Naive B cell (primary cell): Measurements from ENCODE around the gene ACTL6B. TPM values are rescaled to one million over a fixed set of nuclear protein-coding genes. Genes with fewer than 3 reads are reported as not detected.

Experiments used
- ATAC-seq, 2 donors: fragments of 150-1000 bp; cut with Tn5 transposase; 2 replicates each; pipeline ENCODE4 v1.10.0; 2021; ENCODE audit warnings: low read depth in 2 of 2, mild to moderate bottlenecking in 2 of 2, moderate library complexity in 2 of 2
- DNase-seq: peaks from one replicate; pipeline ENCODE4 v3.0.0; 2022
- H3K27ac Mint-ChIP-seq, 6 donors: one replicate each; pipeline ENCODE4 v1.8.0; 2020 to 2022; ENCODE audit warnings: mild to moderate bottlenecking in 6 of 6, mixed read lengths in 6 of 6, moderate library complexity in 5 of 6, inconsistent platforms in 2 of 6
- H3K27me3 Mint-ChIP-seq, 3 donors: one replicate each; pipeline ENCODE4 v1.8.0; 2021 to 2022; ENCODE audit warnings: mixed read lengths in 3 of 3, mild to moderate bottlenecking in 1 of 3
- H3K36me3 Mint-ChIP-seq, 2 donors: one replicate each; pipeline ENCODE4 v1.8.0; 2020 to 2022; ENCODE audit warnings: mixed read lengths in 2 of 2, inconsistent platforms in 1 of 2, mild to moderate bottlenecking in 1 of 2
- H3K4me1 Mint-ChIP-seq, 3 donors: one replicate each; pipeline ENCODE4 v1.8.0; 2020 to 2022; ENCODE audit warnings: mixed read lengths in 3 of 3, inconsistent platforms in 1 of 3, mild to moderate bottlenecking in 1 of 3, moderate library complexity in 1 of 3
- H3K4me3 Mint-ChIP-seq, 8 donors: one replicate each; pipeline ENCODE4 v1.8.0; 2020 to 2022; ENCODE audit warnings: mild to moderate bottlenecking in 8 of 8, mixed read lengths in 8 of 8, moderate library complexity in 8 of 8, inconsistent platforms in 2 of 8
- H3K9me3 Mint-ChIP-seq, 7 donors: one replicate each; pipeline ENCODE4 v1.8.0; 2020 to 2022; ENCODE audit warnings: mixed read lengths in 7 of 7, mild to moderate bottlenecking in 5 of 7, inconsistent platforms in 2 of 7, moderate library complexity in 1 of 7
- polyA plus RNA-seq, 6 donors: library from polyadenylated mRNA; unstranded; fragments of 300-500 nt; fragmentation: Illumina TruSeq; gene quantifications; one replicate each; pipeline ENCODE4 v1.2.3, GENCODE V29; 2021; ENCODE audit warnings: low read depth in 6 of 6

The ACTL6B gene
- polyA plus RNA-seq, 6 donors from 2014 or later: not detected

- DNase-seq (no peak), ATAC-seq (no peak)
- Mint-ChIP-seq H3K4me3 (no peak overlapping the region), H3K27ac (no peak overlapping the region), H3K4me1 (peaks cover 34 to 40% (median 37%) of the 10 kb centered on the region in 3 donors), H3K9me3 (peaks cover 0 to 2% (median 0%) of the 10 kb centered on the region in 7 donors), H3K27me3 (no peaks in the 10 kb centered on the region), H3K36me3 (no peaks in the 10 kb centered on the region)
These were observed 31.6 kb upstream of the ACTL6B start for GRCh38 chr7:100687751-100688300.

GRCh38 chr7:100687261-100687660 is 31.0 kb upstream of the ACTL6B start:
- ATAC-seq (no peak), DNase-seq (no peak)
- Mint-ChIP-seq H3K4me1 (peaks cover 28 to 35% (median 31%) of the 10 kb centered on the region in 3 donors), H3K36me3 (no peaks in the 10 kb centered on the region), H3K27me3 (no peaks in the 10 kb centered on the region), H3K27ac (peak overlapping the region in 1 of 6 donors; percentile 42), H3K9me3 (peaks cover 0 to 2% (median 0%) of the 10 kb centered on the region in 7 donors), H3K4me3 (no peak overlapping the region)

GRCh38 chr7:100686822-100687211 is 30.6 kb upstream of the ACTL6B start:
- no peak for ATAC-seq

GRCh38 chr7:100686201-100686821 is 30.1 kb upstream of the ACTL6B start:
- DNase-seq (no peak), ATAC-seq (no peak)
- no peaks in the 10 kb centered on the region for H3K36me3 Mint-ChIP-seq
- H3K9me3 Mint-ChIP-seq: peaks cover 0 to 2% (median 0%) of the 10 kb centered on the region in 7 donors
- H3K27me3 Mint-ChIP-seq: no peaks in the 10 kb centered on the region
- peak overlapping the region in 2 of 6 donors; percentile 10 to 60 for H3K27ac Mint-ChIP-seq
- peaks cover 19 to 26% (median 22%) of the 10 kb centered on the region in 3 donors for H3K4me1 Mint-ChIP-seq
- no peak overlapping the region for H3K4me3 Mint-ChIP-seq

More at GRCh38 chr7:100686822-100687211, 30.6 kb upstream of the ACTL6B start:
- Mint-ChIP-seq H3K27me3 (no peaks in the 10 kb centered on the region), H3K36me3 (no peaks in the 10 kb centered on the region), H3K4me1 (peaks cover 23 to 30% (median 27%) of the 10 kb centered on the region in 3 donors), H3K4me3 (no peak overlapping the region), H3K27ac (peak overlapping the region in 1 of 6 donors; percentile 60), H3K9me3 (peaks cover 0 to 2% (median 0%) of the 10 kb centered on the region in 7 donors)
- DNase-seq: no peak

GRCh38 chr7:100685631-100686145 is 29.4 kb upstream of the ACTL6B start:
- DNase-seq (no peak), ATAC-seq (no peak)
- H3K4me1 Mint-ChIP-seq: peaks cover 19 to 22% (median 20%) of the 10 kb centered on the region in 3 donors
- H3K27ac Mint-ChIP-seq: peak overlapping the region in 1 of 6 donors; percentile 31
- H3K27me3 Mint-ChIP-seq: no peaks in the 10 kb centered on the region
- no peaks in the 10 kb centered on the region for H3K36me3 Mint-ChIP-seq
- peaks cover 0 to 2% (median 0%) of the 10 kb centered on the region in 7 donors for H3K9me3 Mint-ChIP-seq
- H3K4me3 Mint-ChIP-seq: no peak overlapping the region

- peaks cover 16 to 22% (median 21%) of the 10 kb centered on the region in 3 donors for H3K4me1 Mint-ChIP-seq
- H3K36me3 Mint-ChIP-seq: no peaks in the 10 kb centered on the region
- no peaks in the 10 kb centered on the region for H3K27me3 Mint-ChIP-seq
- H3K27ac Mint-ChIP-seq: peak overlapping the region in 2 of 6 donors; percentile 31 to 63
- H3K4me3 Mint-ChIP-seq: no peak overlapping the region
- DNase-seq (no peak), ATAC-seq (no peak)
- peaks cover 0 to 2% (median 0%) of the 10 kb centered on the region in 7 donors for H3K9me3 Mint-ChIP-seq
These were observed 28.9 kb upstream of the ACTL6B start for GRCh38 chr7:100685049-100685605.

GRCh38 chr7:100684534-100685042 is 28.3 kb upstream of the ACTL6B start:
- Mint-ChIP-seq H3K27me3 (no peaks in the 10 kb centered on the region), H3K27ac (no peak overlapping the region), H3K36me3 (no peaks in the 10 kb centered on the region), H3K9me3 (peaks cover 0 to under 1% (median 0%) of the 10 kb centered on the region in 7 donors), H3K4me1 (peaks cover 10 to 20% (median 15%) of the 10 kb centered on the region in 3 donors), H3K4me3 (no peak overlapping the region)
- DNase-seq (no peak), ATAC-seq (no peak)

- Mint-ChIP-seq H3K9me3 (no peaks in the 10 kb centered on the region), H3K27me3 (no peaks in the 10 kb centered on the region), H3K4me3 (no peak overlapping the region), H3K27ac (peak overlapping the region in 1 of 6 donors; percentile 69), H3K36me3 (no peaks in the 10 kb centered on the region), H3K4me1 (peaks cover 3 to 17% (median 8%) of the 10 kb centered on the region in 3 donors)
- DNase-seq: no peak
- ATAC-seq: no peak
These were observed 27.6 kb upstream of the ACTL6B start for GRCh38 chr7:100683659-100684533.

GRCh38 chr7:100682991-100683658 is 26.9 kb upstream of the ACTL6B start:
- Mint-ChIP-seq H3K9me3 (no peaks in the 10 kb centered on the region), H3K4me3 (no peak overlapping the region), H3K27me3 (no peaks in the 10 kb centered on the region), H3K36me3 (no peaks in the 10 kb centered on the region), H3K27ac (peak overlapping the region in 1 of 6 donors; percentile 69), H3K4me1 (peaks cover 4 to 12% (median 7%) of the 10 kb centered on the region in 3 donors)
- DNase-seq: no peak
- ATAC-seq: no peak

GRCh38 chr7:100682228-100682741 is 26.0 kb upstream of the ACTL6B start:
- DNase-seq: no peak
- ATAC-seq: no peak
- no peak overlapping the region for H3K27ac Mint-ChIP-seq
- H3K36me3 Mint-ChIP-seq: no peaks in the 10 kb centered on the region
- H3K4me1 Mint-ChIP-seq: peaks cover 4 to 16% (median 10%) of the 10 kb centered on the region in 3 donors
- H3K4me3 Mint-ChIP-seq: no peak overlapping the region
- no peaks in the 10 kb centered on the region for H3K27me3 Mint-ChIP-seq
- no peaks in the 10 kb centered on the region for H3K9me3 Mint-ChIP-seq

- Mint-ChIP-seq H3K9me3 (no peaks in the 10 kb centered on the region), H3K4me3 (no peak overlapping the region), H3K4me1 (peaks cover 8 to 13% (median 12%) of the 10 kb centered on the region in 3 donors), H3K36me3 (no peaks in the 10 kb centered on the region), H3K27me3 (no peaks in the 10 kb centered on the region), H3K27ac (peak overlapping the region in 1 of 6 donors; percentile 32)
- ATAC-seq (no peak), DNase-seq (no peak)
These were observed 25.4 kb upstream of the ACTL6B start for GRCh38 chr7:100681491-100682227.
